ENCODE measurements around the gene DUSP1. TPM values are rescaled to one million over a fixed set of nuclear protein-coding genes. Genes with fewer than 3 reads are reported as not detected.

DUSP1 gene
- total and polyA plus RNA-seq, 9 of the 15 experiments (the other 6 are each of a cell fraction or from before 2014, with no cell fraction given): 2.1 to 14.2 (median 8.5) TPM

GRCh38 chr5:172730981-172731679, 39.9 kb downstream of the DUSP1 start (continued):
- no peak for TF ChIP-seq VEZF1 (CRISPR knock-in tag; IDR thresholded peaks at IDR 0.05)
- TF ChIP-seq CREB3L1 (IDR thresholded peaks at IDR 0.05; ENCODE audit: borderline replicate concordance, low read depth): no peak
- TF ChIP-seq L3MBTL2 (IDR thresholded peaks at IDR 0.05): peak; percentile 79
- TF ChIP-seq ZNF830 (CRISPR knock-in tag; IDR thresholded peaks at IDR 0.05): no peak
- TF ChIP-seq ZNF445 (CRISPR knock-in tag; IDR thresholded peaks at IDR 0.05; ENCODE audit: low read depth): no peak
- no peak for TF ChIP-seq CREB5 (CRISPR knock-in tag; IDR thresholded peaks at IDR 0.05)
- peak; percentile 53 to 79; a peak in 3 of 4 replicates for TF ChIP-seq KDM1A (IDR thresholded peaks at IDR 0.05)
- TF ChIP-seq KAT8 (IDR thresholded peaks at IDR 0.05; ENCODE audit: low read depth): no peak
- no peak for TF ChIP-seq COPS2 (conservative IDR thresholded peaks at IDR 0.05)
- TF ChIP-seq JUN (IDR thresholded peaks at IDR 0.05; ENCODE audit: borderline replicate concordance, low read depth, low read length): peak; percentile 66
- TF ChIP-seq JUN (CRISPR knock-in tag; IDR thresholded peaks at IDR 0.05; ENCODE audit: borderline replicate concordance): no peak
- TF ChIP-seq SMARCA5 (IDR thresholded peaks at IDR 0.05): peak; percentile 52; the same call in 1 of the 2 replicates
- TF ChIP-seq MBD2 (IDR thresholded peaks at IDR 0.05; ENCODE audit: borderline replicate concordance, low read depth): no peak
- TF ChIP-seq, protein P1, sequence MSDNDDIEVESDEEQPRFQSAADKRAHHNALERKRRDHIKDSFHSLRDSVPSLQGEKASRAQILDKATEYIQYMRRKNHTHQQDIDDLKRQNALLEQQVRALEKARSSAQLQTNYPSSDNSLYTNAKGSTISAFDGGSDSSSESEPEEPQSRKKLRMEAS (CRISPR knock-in tag; IDR thresholded peaks at IDR 0.05): peak; percentile 58; the same call in 1 of the 2 replicates
- TF ChIP-seq TSC22D4 (tag; IDR thresholded peaks at IDR 0.05): no peak
- TF ChIP-seq RCOR1 (IDR thresholded peaks at IDR 0.05; ENCODE audit: borderline replicate concordance in 1 of 2, low read depth in 2 of 2, low read length in 2 of 2): peak in 1 of 2 experiments; percentile 49; a peak in 1 of 4 replicates
- TF ChIP-seq TOE1 (IDR thresholded peaks at IDR 0.05; ENCODE audit: borderline replicate concordance): no peak
- no peak for TF ChIP-seq TOE1 (CRISPR knock-in tag; IDR thresholded peaks at IDR 0.05; ENCODE audit: borderline replicate concordance, low read depth)
